ENCODE results near the gene TSPAN4.

Gene TSPAN4

DNA sequence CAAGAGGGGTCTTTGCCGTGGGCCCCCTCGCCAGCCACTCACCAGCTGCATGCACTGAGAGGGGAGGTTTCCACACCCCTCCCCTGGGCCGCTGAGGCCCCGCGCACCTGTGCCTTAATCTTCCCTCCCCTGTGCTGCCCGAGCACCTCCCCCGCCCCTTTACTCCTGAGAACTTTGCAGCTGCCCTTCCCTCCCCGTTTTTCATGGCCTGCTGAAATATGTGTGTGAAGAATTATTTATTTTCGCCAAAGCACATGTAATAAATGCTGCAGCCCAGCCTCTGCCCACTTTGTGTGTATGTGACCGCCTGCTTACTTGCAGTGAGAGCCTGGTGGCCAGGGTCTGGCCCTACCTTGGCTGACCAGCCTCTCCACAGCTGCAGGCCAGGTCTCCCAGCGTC lies 17.7 kb upstream of the TSPAN4 start:
- DNase-seq, result no peak

- DNase-seq, result no peak
Measured at GRCh38 chr11:825366-826226, 17.1 kb upstream of the TSPAN4 start.

DNA sequence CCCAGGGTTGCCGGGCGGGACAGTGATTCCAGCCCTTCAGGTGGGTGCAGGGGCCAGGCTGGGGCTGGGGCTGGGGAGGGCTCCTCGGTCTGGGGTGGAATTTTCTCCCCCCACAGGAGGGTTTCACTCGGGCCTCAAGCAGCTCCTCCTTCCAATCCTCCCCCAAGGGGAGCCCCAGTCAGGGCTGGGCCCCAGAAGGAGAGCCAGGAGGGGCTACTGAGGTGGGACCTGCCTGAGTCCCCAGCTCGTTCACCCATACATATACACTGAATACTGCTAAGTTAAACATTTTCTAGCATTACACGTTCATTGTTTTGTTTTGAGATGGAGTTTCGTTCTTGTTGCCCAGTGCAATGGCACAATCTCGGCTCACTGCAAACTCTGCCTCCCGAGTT lies 16.4 kb upstream of the TSPAN4 start:
- no peak for DNase-seq

GRCh38 chr11:826836-827145 lies 15.9 kb upstream of the TSPAN4 start:
- DNase-seq, result no peak

DNA sequence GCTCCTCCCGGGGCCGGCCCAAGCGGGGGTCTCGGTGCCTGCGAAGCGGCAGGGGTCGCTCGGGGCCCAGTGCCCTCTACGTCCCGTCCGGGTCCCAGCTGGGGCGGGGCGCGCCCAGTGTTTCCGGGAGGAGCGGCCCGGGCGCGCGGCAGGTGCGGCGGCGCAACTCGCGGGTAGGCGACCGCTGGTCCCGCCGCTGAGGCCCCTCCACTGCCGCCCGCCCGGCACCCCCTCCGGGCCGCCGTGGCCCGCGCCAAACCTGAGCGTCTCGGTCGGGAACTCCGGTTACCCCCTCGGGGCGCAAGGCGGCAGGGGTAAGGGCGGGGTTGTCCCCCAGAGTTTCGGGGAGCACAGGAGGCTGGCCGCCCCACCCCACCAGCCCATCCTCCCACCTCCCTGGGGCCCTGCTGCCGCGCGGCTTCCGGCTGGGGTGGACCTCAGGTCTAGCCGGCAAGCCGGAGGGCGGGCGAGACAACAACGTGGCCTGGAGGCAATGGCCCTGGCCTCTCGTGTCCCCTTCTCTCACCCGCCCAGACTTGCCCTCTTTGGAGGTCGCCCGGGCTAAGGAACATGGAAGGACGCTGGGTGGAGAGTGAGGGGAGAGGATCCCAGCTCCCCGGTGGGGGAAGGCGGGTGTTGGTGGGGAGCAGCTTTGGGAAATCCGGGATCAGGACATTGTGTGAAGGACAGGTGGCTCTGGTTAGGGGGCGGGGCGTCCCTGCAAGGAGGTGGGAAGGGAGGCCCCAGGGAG lies 15.3 kb upstream of the TSPAN4 start:
- no peak for DNase-seq

DNA sequence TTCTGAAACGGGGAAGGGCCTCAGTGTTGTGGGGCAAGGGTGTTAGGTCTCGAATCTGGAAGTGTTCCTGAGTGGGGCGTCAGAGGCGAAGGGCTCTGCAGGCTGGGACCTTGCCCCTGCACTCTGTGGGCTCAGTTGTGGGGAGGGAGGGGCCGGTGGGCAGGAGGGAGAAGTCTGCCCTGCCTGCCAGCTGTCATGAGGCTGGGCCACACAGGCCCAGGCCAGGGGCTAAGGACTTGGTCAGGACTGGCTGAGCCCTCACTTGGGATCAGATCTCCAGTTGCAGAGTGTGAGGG lies 14.8 kb upstream of the TSPAN4 start, which contains the start of gene CRACR2B:
TSS of gene CRACR2B (plus strand) at position 23 of the 296 bp plus-strand sequence. CDS start 689 bp downstream, outside the sequence.
- DNase-seq, result no peak

DNA sequence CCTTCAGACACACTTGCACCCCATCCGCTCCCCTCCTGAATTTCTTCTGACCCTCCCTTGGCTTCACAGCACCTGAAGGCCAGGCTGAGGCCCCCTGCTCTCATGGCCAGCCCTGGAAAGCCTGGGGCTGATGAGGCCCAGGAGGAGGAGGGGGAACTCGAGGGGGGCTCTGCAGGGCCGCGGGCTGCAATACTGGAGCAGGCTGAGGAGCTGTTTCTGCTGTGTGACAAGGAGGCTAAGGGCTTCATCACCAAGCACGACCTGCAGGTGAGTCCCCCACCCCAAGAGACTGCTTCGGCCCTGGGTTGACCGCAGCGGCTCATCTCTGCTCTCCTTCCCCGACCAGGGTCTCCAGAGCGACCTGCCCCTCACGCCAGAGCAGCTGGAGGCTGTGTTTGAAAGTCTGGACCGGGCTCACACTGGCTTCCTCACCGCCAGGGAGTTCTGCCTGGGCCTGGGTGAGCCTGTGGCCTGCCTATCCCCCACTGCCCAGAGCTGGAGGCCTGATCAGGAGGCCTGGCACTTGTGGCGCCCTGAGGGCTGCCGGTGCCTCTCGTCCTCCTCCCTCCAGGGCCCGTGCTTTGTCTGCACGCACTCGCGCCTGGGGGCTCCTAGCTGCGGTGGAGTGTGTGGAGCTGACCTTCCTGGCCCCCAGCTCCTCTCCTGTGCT lies 14.0 kb upstream of the TSPAN4 start:
- no peak for DNase-seq

GRCh38 chr11:829176-829846 lies 13.3 kb upstream of the TSPAN4 start:
- DNase-seq, result no peak

DNA sequence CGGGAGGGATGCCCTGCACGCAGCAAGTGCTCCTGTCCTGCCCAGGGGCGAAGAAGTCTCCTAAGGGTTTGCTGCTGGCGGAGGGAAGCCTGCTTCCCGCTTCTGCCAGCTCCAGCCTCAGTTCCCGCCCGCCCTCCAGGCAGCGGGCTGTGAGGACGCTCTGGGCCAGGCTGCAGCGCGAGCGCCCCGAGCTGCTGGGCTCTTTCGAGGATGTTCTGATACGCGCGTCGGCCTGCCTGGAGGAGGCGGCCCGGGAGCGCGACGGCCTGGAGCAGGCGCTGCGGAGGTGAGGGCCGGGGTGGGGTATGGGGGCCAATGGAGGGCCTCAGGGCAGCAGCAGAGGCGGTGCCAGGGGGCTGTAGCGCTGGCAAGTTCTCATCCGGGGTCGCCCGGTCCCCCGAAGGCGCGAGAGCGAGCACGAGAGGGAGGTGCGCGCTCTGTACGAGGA lies 12.8 kb upstream of the TSPAN4 start:
- no peak for DNase-seq

DNA sequence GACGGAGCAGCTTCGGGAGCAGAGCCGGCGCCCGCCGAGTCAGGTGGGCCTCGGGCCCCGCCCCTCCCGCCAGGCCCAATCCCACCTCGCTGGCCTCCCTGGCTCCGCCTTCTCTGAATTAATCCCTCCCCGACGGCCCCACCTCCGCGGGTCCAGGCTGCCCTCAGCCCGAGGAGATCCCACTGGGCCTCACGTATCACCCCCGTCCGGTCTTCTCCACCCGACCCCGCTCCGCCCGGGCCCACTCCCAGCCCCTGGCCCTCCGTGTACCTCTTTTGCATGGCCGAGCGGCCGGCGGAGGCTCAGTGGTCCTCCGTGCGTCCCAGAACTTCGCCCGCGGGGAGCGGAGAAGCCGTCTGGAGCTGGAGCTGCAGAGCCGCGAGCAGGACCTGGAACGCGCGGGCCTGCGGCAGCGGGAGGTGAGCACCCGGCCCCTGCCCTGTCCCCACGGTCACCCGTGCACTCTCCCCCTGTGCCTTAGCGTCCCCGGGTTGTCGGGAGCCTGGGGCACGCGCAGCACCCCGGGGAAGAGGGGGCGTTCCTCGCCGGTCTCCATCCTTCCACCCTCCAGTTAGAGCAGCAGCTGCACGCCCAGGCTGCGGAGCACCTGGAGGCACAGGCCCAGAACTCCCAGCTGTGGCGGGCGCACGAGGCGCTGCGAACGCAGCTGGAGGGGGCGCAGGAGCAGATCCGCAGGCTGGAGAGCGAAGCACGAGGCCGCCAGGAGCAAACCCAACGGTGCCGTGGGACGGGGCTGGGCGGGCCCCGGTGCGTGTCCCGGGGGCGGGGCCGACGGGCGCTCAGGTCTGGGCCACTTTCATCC lies 12.1 kb upstream of the TSPAN4 start:
- DNase-seq, result peak; percentile 55

DNA sequence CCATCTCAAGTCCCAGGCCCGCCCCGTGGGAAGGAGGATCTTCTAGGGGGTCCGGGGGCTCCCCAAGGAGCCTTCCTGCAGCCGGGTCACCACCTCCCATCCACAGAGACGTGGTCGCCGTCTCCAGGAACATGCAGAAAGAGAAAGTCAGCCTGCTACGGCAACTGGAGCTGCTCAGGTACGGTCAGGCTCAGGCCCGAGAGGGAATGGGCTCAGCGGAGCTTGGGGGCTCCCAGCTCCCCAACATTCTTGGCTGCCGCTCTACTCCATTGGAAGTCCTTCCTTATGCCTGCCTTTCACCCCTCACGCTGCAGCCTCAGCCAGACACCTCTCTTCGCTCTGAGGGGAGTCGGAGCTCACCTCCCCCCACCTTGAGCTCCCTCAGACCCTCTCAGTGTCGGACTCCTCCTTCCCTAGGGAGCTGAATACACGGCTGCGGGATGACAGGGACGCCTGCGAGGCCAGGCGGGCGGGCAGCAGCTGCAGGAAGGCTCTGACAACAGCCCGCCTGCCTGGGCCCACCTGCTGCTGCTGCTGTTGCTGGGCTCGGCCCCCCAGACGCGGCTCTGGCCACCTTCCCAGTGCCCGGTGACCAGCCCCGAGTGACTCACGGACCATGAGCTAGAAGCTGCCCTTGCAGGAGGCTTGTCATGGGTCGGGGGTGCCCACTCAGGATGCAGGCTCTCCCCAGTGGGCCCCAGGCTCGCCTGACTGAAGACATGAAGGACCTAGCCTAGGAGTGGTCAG lies 11.4 kb upstream of the TSPAN4 start:
- no peak for DNase-seq

- no peak for DNase-seq
Measured at GRCh38 chr11:831961-832528, 10.6 kb upstream of the TSPAN4 start.

DNA sequence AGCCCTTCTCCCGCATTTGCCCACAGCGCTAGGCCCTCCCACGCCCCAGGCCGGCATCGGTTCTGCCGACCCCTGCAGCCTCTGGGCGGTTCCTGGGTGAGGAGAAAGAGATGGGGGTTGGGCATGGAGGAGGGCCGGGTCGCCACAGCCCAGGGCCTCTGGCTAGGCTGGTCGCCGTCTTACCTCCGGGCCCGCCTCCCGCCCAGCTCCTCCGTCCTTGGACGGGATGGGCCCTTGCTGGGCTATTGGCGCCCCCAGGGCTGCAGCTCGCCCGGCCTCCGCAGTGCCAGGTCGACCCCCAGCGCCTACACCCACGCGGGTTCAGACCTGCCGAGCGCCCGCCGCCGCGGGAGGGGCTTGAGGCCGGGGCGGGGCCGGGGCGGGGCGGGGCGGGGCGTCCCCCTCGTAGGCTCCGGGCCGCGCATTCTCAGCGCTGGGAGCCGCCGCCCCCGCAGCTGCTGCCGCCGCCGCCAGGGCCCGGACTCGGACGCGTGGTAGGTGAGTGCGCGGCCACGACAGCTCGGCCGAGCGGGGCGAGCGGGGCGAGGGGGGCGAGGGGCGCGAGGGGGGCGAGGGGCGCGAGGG lies 10.0 kb upstream of the TSPAN4 start, which contains the start of gene CD151:
TSS of gene CD151 (plus strand) at position 424 of the 585 bp plus-strand sequence. CDS start 3,118 bp downstream, outside the sequence.
- DNase-seq, result peak; percentile 25

DNA sequence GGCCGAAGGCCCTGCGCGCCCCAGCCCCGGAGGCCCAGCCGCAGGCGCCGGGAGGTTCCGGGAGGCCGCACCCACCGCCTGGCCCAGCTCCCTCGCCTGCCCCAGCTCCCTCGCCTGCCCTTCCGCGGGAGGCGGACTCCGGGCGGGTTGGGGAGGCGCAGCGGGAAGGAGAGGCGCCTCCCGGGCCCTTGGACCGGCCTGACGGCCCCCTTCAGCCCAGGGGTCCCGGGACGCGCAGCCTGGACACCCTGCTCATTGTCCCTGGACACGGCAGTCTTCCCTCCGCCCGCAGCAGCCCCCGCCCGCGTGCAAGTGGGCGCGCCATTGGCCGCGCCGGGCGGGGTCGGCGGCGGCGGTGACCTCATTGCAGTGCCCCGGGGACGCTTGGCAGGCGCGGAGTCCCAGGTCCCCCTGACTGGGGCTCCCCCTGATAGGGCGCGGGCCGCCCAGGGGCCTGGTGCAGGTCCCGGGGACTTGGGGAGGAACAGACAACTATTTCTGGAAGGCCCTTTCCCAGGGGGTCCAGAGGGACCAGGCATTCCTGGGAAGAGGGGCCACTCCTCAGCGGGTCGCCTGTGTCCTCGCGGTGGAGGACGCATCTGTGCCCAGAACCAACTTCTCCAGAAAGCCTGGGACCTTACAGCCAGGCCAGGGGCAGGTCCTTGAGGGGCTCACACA lies 9.4 kb upstream of the TSPAN4 start:
- no peak for DNase-seq

DNA sequence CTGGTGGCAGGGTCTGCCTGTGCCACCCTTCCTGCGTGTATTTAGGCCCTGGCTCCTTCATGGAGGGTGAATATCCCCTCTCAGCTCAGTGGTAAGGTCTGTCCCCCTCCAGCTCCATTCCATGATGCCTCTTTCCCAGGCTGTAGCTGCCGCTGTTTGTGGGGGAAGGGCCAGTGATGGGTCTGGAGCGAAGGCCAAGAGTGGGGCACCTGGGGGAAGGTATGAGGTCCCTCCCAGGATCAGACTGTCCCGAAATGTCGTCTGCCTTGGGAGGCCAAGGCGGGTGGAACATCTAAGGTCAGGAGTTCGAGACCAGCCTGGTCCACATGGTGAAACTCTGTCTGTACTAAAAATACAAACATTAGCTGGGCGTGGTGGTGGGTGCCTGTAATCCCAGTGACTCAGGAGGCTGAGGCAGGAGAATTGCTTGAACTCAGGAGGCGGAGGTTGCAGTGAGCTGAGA lies 8.8 kb upstream of the TSPAN4 start:
- DNase-seq, result no peak

GRCh38 chr11:834371-835316 lies 8.0 kb upstream of the TSPAN4 start:
- no peak for DNase-seq

- DNase-seq, result no peak
Measured at GRCh38 chr11:836274-836673, 6.4 kb upstream of the TSPAN4 start.

DNA sequence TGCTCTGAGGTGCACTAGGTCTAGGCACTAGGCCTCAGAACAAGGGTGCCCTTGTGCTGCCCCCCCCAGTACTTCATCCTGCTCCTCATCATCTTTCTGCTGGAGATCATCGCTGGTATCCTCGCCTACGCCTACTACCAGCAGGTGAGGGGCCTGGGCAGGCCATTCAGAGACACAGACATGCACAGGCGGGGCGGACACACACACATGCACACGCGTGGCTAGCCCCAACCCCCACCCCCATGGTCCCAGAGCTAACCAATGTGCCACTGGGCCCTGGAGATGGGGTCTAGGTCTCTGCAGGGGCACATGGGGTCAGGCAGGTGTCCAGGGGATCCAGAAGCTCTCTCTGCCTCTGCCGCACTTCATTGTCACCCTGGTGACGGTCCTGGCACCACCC lies 6.0 kb upstream of the TSPAN4 start:
- DNase-seq, result no peak

Data from effector CD8-positive, alpha-beta T cell (primary cell).